ENCODE data around the gene MAT2A. TPM values are rescaled to one million over a fixed set of nuclear protein-coding genes. Genes with fewer than 3 reads are reported as not detected.

The MAT2A gene
- total RNA-seq, 4 donors from 2014 or later, result 71.2 to 96.4 (median 83.0) TPM

DNA sequence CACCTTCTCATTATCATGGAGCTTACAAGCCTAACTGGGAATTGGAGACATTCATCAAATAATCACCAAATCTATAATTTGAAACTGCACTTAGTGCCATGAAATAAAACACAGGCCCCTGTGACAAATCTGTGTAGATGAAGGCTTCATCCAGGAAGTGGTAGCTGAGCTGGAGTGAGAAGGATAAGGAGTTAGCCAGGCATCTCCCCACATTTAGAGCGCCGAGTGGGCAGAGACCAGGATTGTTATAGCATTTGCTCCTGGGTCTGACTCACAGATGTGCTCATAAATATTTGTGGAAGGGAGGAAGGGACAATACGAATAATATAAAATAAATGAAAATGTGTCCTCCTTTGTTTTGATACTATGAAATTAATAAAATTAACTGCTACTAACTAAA, 2.5 kb upstream of the MAT2A start:
- DNase-seq (ENCODE audit: low spot score in 2 of 2), result no peak
- WGBS, 2 donors, result 76 to 78% methylated on average over 3 of the region's 3 CpGs
- H3K4me3 ChIP-seq (ENCODE audit: low read depth, poor library complexity, severe bottlenecking), result no peak overlapping the region
- intact Hi-C loops (cut with DNase I; ENCODE audit: low total_unique reads), result no loop called here
- TF ChIP-seq POLR2A (IDR thresholded peaks at IDR 0.05), result no peak
- TF ChIP-seq, protein P1, sequence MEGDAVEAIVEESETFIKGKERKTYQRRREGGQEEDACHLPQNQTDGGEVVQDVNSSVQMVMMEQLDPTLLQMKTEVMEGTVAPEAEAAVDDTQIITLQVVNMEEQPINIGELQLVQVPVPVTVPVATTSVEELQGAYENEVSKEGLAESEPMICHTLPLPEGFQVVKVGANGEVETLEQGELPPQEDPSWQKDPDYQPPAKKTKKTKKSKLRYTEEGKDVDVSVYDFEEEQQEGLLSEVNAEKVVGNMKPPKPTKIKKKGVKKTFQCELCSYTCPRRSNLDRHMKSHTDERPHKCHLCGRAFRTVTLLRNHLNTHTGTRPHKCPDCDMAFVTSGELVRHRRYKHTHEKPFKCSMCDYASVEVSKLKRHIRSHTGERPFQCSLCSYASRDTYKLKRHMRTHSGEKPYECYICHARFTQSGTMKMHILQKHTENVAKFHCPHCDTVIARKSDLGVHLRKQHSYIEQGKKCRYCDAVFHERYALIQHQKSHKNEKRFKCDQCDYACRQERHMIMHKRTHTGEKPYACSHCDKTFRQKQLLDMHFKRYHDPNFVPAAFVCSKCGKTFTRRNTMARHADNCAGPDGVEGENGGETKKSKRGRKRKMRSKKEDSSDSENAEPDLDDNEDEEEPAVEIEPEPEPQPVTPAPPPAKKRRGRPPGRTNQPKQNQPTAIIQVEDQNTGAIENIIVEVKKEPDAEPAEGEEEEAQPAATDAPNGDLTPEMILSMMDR (IDR thresholded peaks at IDR 0.05), result no peak

DNA sequence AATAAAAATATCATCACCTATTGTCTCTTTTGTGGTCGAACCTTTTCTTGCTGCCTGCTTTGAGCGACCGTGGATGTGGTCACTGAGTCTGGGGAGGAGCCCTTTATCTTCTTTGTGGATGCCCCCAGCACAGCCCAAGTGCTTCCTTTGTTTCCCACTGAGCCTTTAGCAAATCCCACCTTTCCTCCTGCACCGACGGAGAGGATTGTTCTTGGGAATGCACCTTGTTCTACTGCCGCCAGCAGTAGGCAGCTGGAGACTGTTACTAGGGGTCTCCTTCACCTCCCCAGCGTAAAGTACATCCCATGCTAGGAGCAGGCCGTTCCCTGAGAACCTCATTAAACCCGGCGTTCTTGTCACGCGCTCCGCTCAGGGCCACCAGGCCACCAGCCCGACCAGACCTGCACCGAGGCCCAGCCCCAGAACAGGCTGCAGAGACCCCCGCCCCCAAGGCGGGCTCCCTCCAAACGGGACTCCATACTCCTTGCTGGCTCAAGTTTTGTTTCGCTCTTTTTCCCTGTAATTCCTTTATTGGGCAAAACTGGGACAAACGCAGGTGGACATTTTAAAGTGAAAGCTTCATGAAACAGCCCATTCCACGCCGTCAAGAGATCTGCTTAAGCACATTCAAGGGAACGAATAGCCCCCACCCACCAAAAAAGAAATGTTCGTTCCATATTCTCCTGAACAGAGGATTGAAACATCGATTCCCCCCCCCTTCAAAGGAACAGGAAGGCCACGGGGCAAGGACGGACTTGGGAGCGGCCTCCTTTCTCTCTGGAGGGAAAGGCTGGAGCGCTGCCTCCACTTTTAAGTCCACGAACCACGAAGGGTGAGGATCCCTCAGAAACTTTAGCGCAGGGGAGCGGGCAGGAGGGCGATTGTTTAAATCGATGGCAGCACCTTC, 1.1 kb upstream of the MAT2A start:
- 1% methylated on average over 35 of the region's 35 CpGs for WGBS, 2 donors
- DNase-seq (ENCODE audit: low spot score in 2 of 2), result peak; percentile 63 to 93
- peak overlapping the region; percentile 40 for H3K4me3 ChIP-seq (ENCODE audit: low read depth, poor library complexity, severe bottlenecking)
- TF ChIP-seq POLR2A (IDR thresholded peaks at IDR 0.05), result no peak
- TF ChIP-seq, protein P1 (IDR thresholded peaks at IDR 0.05), result no peak
- intact Hi-C loops (cut with DNase I; ENCODE audit: low total_unique reads), result no loop called here

DNA sequence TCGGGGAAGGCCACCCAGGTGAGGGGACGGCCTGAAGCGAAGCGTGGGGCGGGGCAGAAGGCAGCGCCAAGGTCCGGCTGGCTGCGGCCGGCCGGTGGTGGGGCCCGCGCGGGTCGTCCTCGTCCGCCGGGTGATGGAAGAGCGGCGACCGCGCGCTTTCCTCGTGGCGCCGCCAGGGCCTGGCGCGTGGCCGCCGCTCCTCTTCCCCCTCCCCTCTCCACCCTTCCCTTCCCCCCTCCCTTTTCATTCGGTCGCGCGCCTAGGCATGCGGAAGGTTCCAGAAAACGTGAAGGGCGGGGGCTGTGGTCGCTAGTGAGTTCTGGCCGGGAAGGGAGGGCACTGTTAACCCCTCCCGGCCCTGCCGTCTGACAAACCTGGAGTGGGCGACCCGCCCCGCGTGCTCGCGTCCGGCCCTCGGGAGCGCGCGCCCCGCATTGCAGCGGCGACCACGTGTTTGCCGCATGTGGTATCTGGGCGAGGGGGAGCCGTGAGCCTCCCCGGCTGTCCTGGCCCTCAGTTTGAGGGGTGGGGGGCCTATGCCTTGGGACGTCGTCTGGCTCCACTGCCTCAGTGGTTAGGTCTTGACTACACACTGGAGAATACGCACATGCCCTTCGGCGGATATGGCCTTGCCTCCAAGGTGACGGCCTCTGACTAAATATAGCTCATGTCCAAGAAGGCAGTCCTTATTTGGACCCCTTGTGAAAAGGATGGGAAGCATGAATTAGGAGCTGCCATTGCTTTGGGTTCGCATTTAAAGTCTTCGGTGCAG, 579 bp downstream of the MAT2A start:
- TF ChIP-seq POLR2A (IDR thresholded peaks at IDR 0.05), result no peak
- TF ChIP-seq, protein P1 (IDR thresholded peaks at IDR 0.05), result no peak
- H3K4me3 ChIP-seq (ENCODE audit: low read depth, poor library complexity, severe bottlenecking), result peak overlapping the region; percentile 88
- peak; percentile 73 to 94 for DNase-seq (ENCODE audit: low spot score in 2 of 2)
- intact Hi-C loops (cut with DNase I; ENCODE audit: low total_unique reads), result no loop called here
- 0 to 1% methylated on average over 42 to 52 of the region's 67 CpGs for WGBS, 2 donors

DNA sequence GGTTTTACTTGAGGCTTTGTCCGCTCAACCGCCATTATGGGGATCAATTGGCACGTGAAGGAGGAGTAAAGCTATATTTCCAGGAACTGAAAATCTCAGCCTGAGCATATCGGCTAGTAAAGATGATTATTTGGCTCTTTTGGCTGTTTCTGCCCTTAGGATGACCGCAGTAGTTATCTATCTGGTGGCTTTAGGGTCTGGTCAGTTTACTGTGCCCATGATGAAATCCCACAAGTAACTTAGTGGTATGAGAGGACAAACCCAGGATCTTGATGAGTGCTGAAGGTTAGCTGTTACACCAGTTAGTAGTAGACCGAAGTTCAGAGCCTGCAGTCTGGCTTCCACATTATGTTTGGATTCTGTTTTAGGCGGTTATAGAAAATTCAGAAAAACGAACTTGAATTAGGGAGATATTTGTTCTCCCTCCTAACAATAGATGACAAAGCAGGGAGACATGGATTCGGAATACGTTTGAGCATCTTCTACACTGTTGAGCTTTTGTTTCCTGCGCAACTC, 1.2 kb downstream of the MAT2A start:
- intact Hi-C loops (cut with DNase I; ENCODE audit: low total_unique reads), result no loop called here
- WGBS, 2 donors, result 5 to 6% methylated on average over 11 of the region's 11 CpGs
- TF ChIP-seq, protein P1 (IDR thresholded peaks at IDR 0.05), result no peak
- TF ChIP-seq POLR2A (IDR thresholded peaks at IDR 0.05), result no peak
- H3K4me3 ChIP-seq (ENCODE audit: low read depth, poor library complexity, severe bottlenecking), result peak overlapping the region; percentile 88
- DNase-seq (ENCODE audit: low spot score in 2 of 2), result no peak

DNA sequence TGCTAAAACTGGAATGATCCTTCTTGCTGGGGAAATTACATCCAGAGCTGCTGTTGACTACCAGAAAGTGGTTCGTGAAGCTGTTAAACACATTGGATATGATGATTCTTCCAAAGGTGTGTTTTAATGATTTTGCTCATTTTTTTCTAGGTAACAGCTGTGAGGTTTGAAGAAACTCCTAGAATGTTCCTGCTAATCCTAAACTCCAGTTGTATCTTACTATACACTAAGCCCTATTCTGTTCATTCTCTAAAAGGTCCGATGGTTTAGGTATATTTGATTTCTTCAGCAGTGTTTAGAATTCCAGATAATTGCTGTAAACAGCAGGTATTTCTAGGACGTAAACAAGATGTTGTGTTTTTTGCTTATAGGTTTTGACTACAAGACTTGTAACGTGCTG, 2.3 kb downstream of the MAT2A start:
- 25 to 33% methylated on average over 4 of the region's 4 CpGs for WGBS, 2 donors
- intact Hi-C loops (cut with DNase I; ENCODE audit: low total_unique reads), result no loop called here
- no peak for DNase-seq (ENCODE audit: low spot score in 2 of 2)
- H3K4me3 ChIP-seq (ENCODE audit: low read depth, poor library complexity, severe bottlenecking), result no peak overlapping the region
- TF ChIP-seq, protein P1 (IDR thresholded peaks at IDR 0.05), result no peak
- no peak for TF ChIP-seq POLR2A (IDR thresholded peaks at IDR 0.05)
